Lung microvascular endothelial cell (primary cell): ENCODE data around the gene ELP1. TPM values are rescaled to one million over a fixed set of nuclear protein-coding genes. Genes with fewer than 3 reads are reported as not detected.

Source experiments
- DNase-seq, 2 donors: peaks; one replicate each; pipeline versions ENCODE4 v3.0.0 to v3.0.0-alpha.2; 2010; ENCODE audit warnings: low read depth in 2 of 2
- total RNA-seq: library from RNA; depleted of rRNA; stranded (reverse); fragments of >200 nt; gene quantifications from 2 replicates; pipeline ENCODE4 v1.2.1, GENCODE V29; 2014

ELP1 gene
- total RNA-seq, 1 donor from 2014 or later: 32.9 TPM

GRCh38 chr9:108882052-108882888, 51.7 kb downstream of the ELP1 start:
- DNase-seq: no peak

GRCh38 chr9:108880738-108881316, 53.1 kb downstream of the ELP1 start:
- DNase-seq: no peak

GRCh38 chr9:108877524-108877923, 56.4 kb downstream of the ELP1 start:
- DNase-seq: no peak

- no peak for DNase-seq
Observed at GRCh38 chr9:108876425-108876824, 57.5 kb downstream of the ELP1 start.

GRCh38 chr9:108874058-108874788, 59.7 kb downstream of the ELP1 start:
- no peak for DNase-seq

- DNase-seq: no peak
Observed at GRCh38 chr9:108869092-108869725, 64.7 kb downstream of the ELP1 start.

- DNase-seq: no peak
Observed at GRCh38 chr9:108867829-108868228, 66.1 kb downstream of the ELP1 start.

GRCh38 chr9:108867116-108867515, 66.8 kb downstream of the ELP1 start:
- no peak for DNase-seq

- DNase-seq: no peak
Observed at GRCh38 chr9:108866001-108866420, 67.9 kb downstream of the ELP1 start.

- DNase-seq: no peak
Observed at GRCh38 chr9:108865037-108865436, 68.9 kb downstream of the ELP1 start.

- no peak for DNase-seq
Observed at GRCh38 chr9:108864446-108864845, 69.5 kb downstream of the ELP1 start.

- DNase-seq: no peak
Observed at GRCh38 chr9:108863891-108864290, 70.0 kb downstream of the ELP1 start.

- DNase-seq: no peak
Observed at GRCh38 chr9:108861997-108862396, 71.9 kb downstream of the ELP1 start, which contains the start of gene ACTL7A. TSS of gene ACTL7A (plus strand) at chr9:108862266. CDS start at chr9:108862323, 57 bp downstream.

- DNase-seq: no peak
Observed at GRCh38 chr9:108861464-108861863, 72.5 kb downstream of the ELP1 start.

- no peak for DNase-seq
Observed at GRCh38 chr9:108860764-108861163, 73.2 kb downstream of the ELP1 start.

- DNase-seq: no peak
Observed at GRCh38 chr9:108860354-108860753, 73.6 kb downstream of the ELP1 start.

GRCh38 chr9:108859459-108860114, 74.3 kb downstream of the ELP1 start:
- DNase-seq: no peak

- DNase-seq: no peak
Observed at GRCh38 chr9:108857572-108857971, 76.4 kb downstream of the ELP1 start.

- DNase-seq: no peak
Observed at GRCh38 chr9:108855888-108856287, 78.0 kb downstream of the ELP1 start, which contains the start of gene ACTL7B. TSS of gene ACTL7B (minus strand) at chr9:108855986. CDS start at chr9:108855930, 56 bp downstream.

GRCh38 chr9:108855529-108855886, 78.4 kb downstream of the ELP1 start:
- DNase-seq: no peak
